Immature natural killer cell (primary cell): ENCODE data around the gene SNAPC1. TPM values are rescaled to one million over a fixed set of nuclear protein-coding genes. Genes with fewer than 3 reads are reported as not detected.

Experiments
- DNase-seq, 3 donors: peaks; one replicate each; pipeline ENCODE4 v3.0.0; 2022; ENCODE audit warnings: mixed read lengths in 1 of 3
- H3K27ac Mint-ChIP-seq, 6 donors: one replicate each; pipeline ENCODE4 v1.8.0; 2020; ENCODE audit warnings: mixed read lengths in 6 of 6, mild to moderate bottlenecking in 5 of 6, inconsistent platforms in 4 of 6, moderate library complexity in 3 of 6
- H3K27me3 Mint-ChIP-seq, 3 donors: one replicate each; pipeline ENCODE4 v1.8.0; 2020 to 2021; ENCODE audit warnings: low read depth in 3 of 3, mild to moderate bottlenecking in 3 of 3, mixed read lengths in 3 of 3, moderate library complexity in 3 of 3, inconsistent platforms in 1 of 3
- H3K36me3 Mint-ChIP-seq, 3 donors: one replicate each; pipeline ENCODE4 v1.8.0; 2020; ENCODE audit warnings: mixed read lengths in 3 of 3, inconsistent platforms in 2 of 3, mild to moderate bottlenecking in 2 of 3
- H3K4me1 Mint-ChIP-seq, 2 donors: one replicate each; pipeline ENCODE4 v1.8.0; 2020; ENCODE audit warnings: inconsistent platforms in 2 of 2, mild to moderate bottlenecking in 2 of 2, mixed read lengths in 2 of 2, moderate library complexity in 1 of 2
- H3K4me3 Mint-ChIP-seq, 5 donors: one replicate each; pipeline ENCODE4 v1.8.0; 2020; ENCODE audit warnings: mild to moderate bottlenecking in 5 of 5, mixed read lengths in 5 of 5, inconsistent platforms in 3 of 5, moderate library complexity in 3 of 5
- H3K9me3 Mint-ChIP-seq, 6 donors: one replicate each; pipeline ENCODE4 v1.8.0; 2020; ENCODE audit warnings: mild to moderate bottlenecking in 6 of 6, mixed read lengths in 6 of 6, inconsistent platforms in 4 of 6, moderate library complexity in 3 of 6
- polyA plus RNA-seq, 3 donors: library from polyadenylated mRNA; unstranded; fragments of 300-500 nt; fragmentation: Illumina TruSeq; gene quantifications; one replicate each; pipeline ENCODE4 v1.2.3, GENCODE V29; 2021

Gene SNAPC1
- 1 to 10 TPM; 2.0 to 4.0 (median 3.4) TPM for polyA plus RNA-seq

GRCh38 chr14:61761959-61762786 is at the start of gene SNAPC1:
Gene SNAPC1 (plus strand): TSS chr14:61762420. CDS start chr14:61762461, 41 bp downstream.
- H3K4me3 Mint-ChIP-seq, result peak within 1 kb of the TSS; percentile 88 to 98 (median 96)
- H3K27me3 Mint-ChIP-seq, result peaks cover 10 to 17% (median 17%) of the 10 kb centered on the region in 3 donors
- H3K36me3 Mint-ChIP-seq, result peaks cover 0 to 3% (median 0%) of the 10 kb centered on the region in 3 donors
- peak within 1 kb of the TSS; percentile 96 to 100 (median 98) for H3K27ac Mint-ChIP-seq
- H3K4me1 Mint-ChIP-seq, result peaks cover 25 to 40% of the 10 kb centered on the region in 2 donors
- peak; percentile 97 to 98 (median 98) for DNase-seq
- no peaks in the 10 kb centered on the region for H3K9me3 Mint-ChIP-seq

- H3K9me3 Mint-ChIP-seq, result no peaks in the 10 kb centered on the region
- no peak for DNase-seq
- peaks cover 0 to 6% (median 2%) of the 10 kb centered on the region in 3 donors for H3K27me3 Mint-ChIP-seq
- no peak overlapping the region for H3K4me3 Mint-ChIP-seq
- H3K36me3 Mint-ChIP-seq, result no peaks in the 10 kb centered on the region
- peak overlapping the region in 1 of 6 donors; percentile 27 for H3K27ac Mint-ChIP-seq
- H3K4me1 Mint-ChIP-seq, result peaks cover 56 to 87% of the 10 kb centered on the region in 2 donors
These were observed 48.3 kb upstream of the SNAPC1 start for GRCh38 chr14:61713724-61714437.

GRCh38 chr14:61716956-61717355 is 45.3 kb upstream of the SNAPC1 start:
- Mint-ChIP-seq H3K4me3 (no peak overlapping the region), H3K4me1 (peaks cover 60 to 87% of the 10 kb centered on the region in 2 donors), H3K27ac (no peak overlapping the region)

GRCh38 chr14:61718039-61718438 is 44.2 kb upstream of the SNAPC1 start:
- Mint-ChIP-seq H3K4me1 (peaks cover 51 to 76% of the 10 kb centered on the region in 2 donors), H3K27me3 (peaks cover 0 to 1% (median 0%) of the 10 kb centered on the region in 3 donors), H3K27ac (peak overlapping the region in 1 of 6 donors; percentile 28), H3K4me3 (no peak overlapping the region), H3K9me3 (no peaks in the 10 kb centered on the region), H3K36me3 (peaks cover 0 to 8% (median 3%) of the 10 kb centered on the region in 3 donors)
- DNase-seq, result no peak

More at GRCh38 chr14:61716956-61717355, 45.3 kb upstream of the SNAPC1 start:
- H3K27me3 Mint-ChIP-seq, result peaks cover 0 to 4% (median 2%) of the 10 kb centered on the region in 3 donors
- DNase-seq, result no peak
- H3K36me3 Mint-ChIP-seq, result peaks cover 0 to 5% (median 3%) of the 10 kb centered on the region in 3 donors
- H3K9me3 Mint-ChIP-seq, result no peaks in the 10 kb centered on the region

- peak overlapping the region; percentile 16 to 71 (median 44) for H3K4me3 Mint-ChIP-seq
- peaks cover 0 to 5% (median 0%) of the 10 kb centered on the region in 3 donors for H3K27me3 Mint-ChIP-seq
- peak overlapping the region; percentile 58 to 86 (median 80) for H3K27ac Mint-ChIP-seq
- no peaks in the 10 kb centered on the region for H3K9me3 Mint-ChIP-seq
- peak; percentile 21 to 43 (median 38) for DNase-seq
- H3K4me1 Mint-ChIP-seq, result peaks cover 49 to 68% of the 10 kb centered on the region in 2 donors
- H3K36me3 Mint-ChIP-seq, result peaks cover 3 to 13% (median 4%) of the 10 kb centered on the region in 3 donors
These were observed 42.6 kb upstream of the SNAPC1 start for GRCh38 chr14:61719344-61720293.

- H3K36me3 Mint-ChIP-seq, result peaks cover 7 to 18% (median 9%) of the 10 kb centered on the region in 3 donors
- peak overlapping the region; percentile 58 to 86 (median 80) for H3K27ac Mint-ChIP-seq
- H3K4me1 Mint-ChIP-seq, result peaks cover 48 to 74% of the 10 kb centered on the region in 2 donors
- peaks cover 0 to 5% (median 0%) of the 10 kb centered on the region in 3 donors for H3K27me3 Mint-ChIP-seq
- DNase-seq, result no peak
- H3K4me3 Mint-ChIP-seq, result peak overlapping the region; percentile 16 to 71 (median 44)
- no peaks in the 10 kb centered on the region for H3K9me3 Mint-ChIP-seq
These were observed 41.9 kb upstream of the SNAPC1 start for GRCh38 chr14:61720294-61720661.

GRCh38 chr14:61720741-61721140 is 41.5 kb upstream of the SNAPC1 start:
- no peaks in the 10 kb centered on the region for H3K9me3 Mint-ChIP-seq
- H3K4me3 Mint-ChIP-seq, result peak overlapping the region in 3 of 5 donors; percentile 29 to 70 (median 45)

GRCh38 chr14:61724133-61724532 is 38.1 kb upstream of the SNAPC1 start:
- H3K4me1 Mint-ChIP-seq, result peaks cover 28 to 38% of the 10 kb centered on the region in 2 donors
- no peaks in the 10 kb centered on the region for H3K9me3 Mint-ChIP-seq
- no peak overlapping the region for H3K4me3 Mint-ChIP-seq
- peaks cover 0 to 7% (median 0%) of the 10 kb centered on the region in 3 donors for H3K27me3 Mint-ChIP-seq
- H3K36me3 Mint-ChIP-seq, result peaks cover 15 to 43% (median 17%) of the 10 kb centered on the region in 3 donors
- peak overlapping the region in 1 of 6 donors; percentile 50 for H3K27ac Mint-ChIP-seq
- no peak for DNase-seq

More at GRCh38 chr14:61720741-61721140, 41.5 kb upstream of the SNAPC1 start:
- no peak for DNase-seq
- peaks cover 7 to 18% (median 9%) of the 10 kb centered on the region in 3 donors for H3K36me3 Mint-ChIP-seq
- peak overlapping the region in 5 of 6 donors; percentile 39 to 79 (median 58) for H3K27ac Mint-ChIP-seq
- H3K4me1 Mint-ChIP-seq, result peaks cover 48 to 72% of the 10 kb centered on the region in 2 donors
- H3K27me3 Mint-ChIP-seq, result peaks cover 0 to 5% (median 0%) of the 10 kb centered on the region in 3 donors

GRCh38 chr14:61726778-61727658 is 35.2 kb upstream of the SNAPC1 start:
- no peak overlapping the region for H3K4me3 Mint-ChIP-seq
- no peak overlapping the region for H3K27ac Mint-ChIP-seq
- H3K9me3 Mint-ChIP-seq, result no peaks in the 10 kb centered on the region
- peaks cover 0 to 10% (median 0%) of the 10 kb centered on the region in 3 donors for H3K27me3 Mint-ChIP-seq
- DNase-seq, result no peak
- peaks cover 6 to 11% of the 10 kb centered on the region in 2 donors for H3K4me1 Mint-ChIP-seq
- H3K36me3 Mint-ChIP-seq, result peaks cover 15 to 42% (median 18%) of the 10 kb centered on the region in 3 donors

- Mint-ChIP-seq H3K36me3 (peaks cover 18 to 49% (median 27%) of the 10 kb centered on the region in 3 donors), H3K9me3 (no peaks in the 10 kb centered on the region), H3K27ac (peak overlapping the region in 5 of 6 donors; percentile 5 to 85 (median 49)), H3K4me1 (no peaks in the 10 kb centered on the region), H3K4me3 (no peak overlapping the region), H3K27me3 (peaks cover 0 to 6% (median 0%) of the 10 kb centered on the region in 3 donors)
- peak; percentile 20 to 32 (median 20) for DNase-seq
These were observed 31.4 kb upstream of the SNAPC1 start for GRCh38 chr14:61730756-61731373.

GRCh38 chr14:61733972-61734371 is 28.2 kb upstream of the SNAPC1 start:
- DNase-seq, result no peak
- Mint-ChIP-seq H3K27ac (peak overlapping the region in 1 of 6 donors; percentile 7), H3K4me1 (no peaks in the 10 kb centered on the region)

More at GRCh38 chr14:61733972-61734371, 28.2 kb upstream of the SNAPC1 start:
- H3K27me3 Mint-ChIP-seq, result peaks cover 0 to 4% (median 0%) of the 10 kb centered on the region in 3 donors
- H3K4me3 Mint-ChIP-seq, result no peak overlapping the region
- no peaks in the 10 kb centered on the region for H3K9me3 Mint-ChIP-seq
- peaks cover 18 to 40% (median 32%) of the 10 kb centered on the region in 3 donors for H3K36me3 Mint-ChIP-seq
